Nephron progenitor cell (in vitro differentiated cells): ENCODE data around the gene HTT.
A peak's percentile ranks its signal among the peaks of the same experiment; 100 is the strongest.

ENCODE experiments used
- DNase-seq: peaks from one replicate; pipeline ENCODE4 v3.0.0; 2021
- H3K27ac Mint-ChIP-seq: 2 replicates; pipeline ENCODE4 v1.8.0; 2021; ENCODE audit warnings: mild to moderate bottlenecking, moderate library complexity, mixed read lengths
- H3K27me3 Mint-ChIP-seq: 2 replicates; pipeline ENCODE4 v1.8.0; 2021; ENCODE audit warnings: mild to moderate bottlenecking, low read depth, mixed read lengths; ENCODE audit not compliant: poor library complexity
- H3K36me3 Mint-ChIP-seq: 2 replicates; pipeline ENCODE4 v1.8.0; 2021; ENCODE audit warnings: low read depth, mixed read lengths
- H3K4me1 Mint-ChIP-seq: 2 replicates; pipeline ENCODE4 v1.8.0; 2021; ENCODE audit warnings: mixed read lengths
- H3K4me3 Mint-ChIP-seq: 2 replicates; pipeline ENCODE4 v1.8.0; 2021; ENCODE audit warnings: mild to moderate bottlenecking, moderate library complexity, mixed read lengths
- H3K9me3 Mint-ChIP-seq: 2 replicates; pipeline ENCODE4 v1.8.0; 2021; ENCODE audit warnings: mild to moderate bottlenecking, moderate library complexity, mixed read lengths
- TF ChIP-seq, protein P1 (sequence below): fragments of 200-600 bp; sonication (generic); IDR thresholded peaks from 2 replicates; pipeline ENCODE4 v1.5.0; 2021; ENCODE audit warnings: antibody characterized with exemption

Gene HTT

GRCh38 chr4:3248178-3248480 lies 173.6 kb downstream of the HTT start:
- TF ChIP-seq, protein P1, sequence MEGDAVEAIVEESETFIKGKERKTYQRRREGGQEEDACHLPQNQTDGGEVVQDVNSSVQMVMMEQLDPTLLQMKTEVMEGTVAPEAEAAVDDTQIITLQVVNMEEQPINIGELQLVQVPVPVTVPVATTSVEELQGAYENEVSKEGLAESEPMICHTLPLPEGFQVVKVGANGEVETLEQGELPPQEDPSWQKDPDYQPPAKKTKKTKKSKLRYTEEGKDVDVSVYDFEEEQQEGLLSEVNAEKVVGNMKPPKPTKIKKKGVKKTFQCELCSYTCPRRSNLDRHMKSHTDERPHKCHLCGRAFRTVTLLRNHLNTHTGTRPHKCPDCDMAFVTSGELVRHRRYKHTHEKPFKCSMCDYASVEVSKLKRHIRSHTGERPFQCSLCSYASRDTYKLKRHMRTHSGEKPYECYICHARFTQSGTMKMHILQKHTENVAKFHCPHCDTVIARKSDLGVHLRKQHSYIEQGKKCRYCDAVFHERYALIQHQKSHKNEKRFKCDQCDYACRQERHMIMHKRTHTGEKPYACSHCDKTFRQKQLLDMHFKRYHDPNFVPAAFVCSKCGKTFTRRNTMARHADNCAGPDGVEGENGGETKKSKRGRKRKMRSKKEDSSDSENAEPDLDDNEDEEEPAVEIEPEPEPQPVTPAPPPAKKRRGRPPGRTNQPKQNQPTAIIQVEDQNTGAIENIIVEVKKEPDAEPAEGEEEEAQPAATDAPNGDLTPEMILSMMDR, result no peak
- Mint-ChIP-seq H3K27ac (peak overlapping the region; percentile 71), H3K36me3 (no peaks in the 10 kb centered on the region), H3K27me3 (no peaks in the 10 kb centered on the region), H3K9me3 (no peaks in the 10 kb centered on the region), H3K4me1 (peaks cover 11% of the 10 kb centered on the region), H3K4me3 (no peak overlapping the region)
- no peak for DNase-seq

- peak; percentile 33 for DNase-seq
- H3K27me3 Mint-ChIP-seq, result no peaks in the 10 kb centered on the region
- H3K4me1 Mint-ChIP-seq, result peaks cover 4% of the 10 kb centered on the region
- H3K36me3 Mint-ChIP-seq, result no peaks in the 10 kb centered on the region
- TF ChIP-seq, protein P1, result no peak
- no peaks in the 10 kb centered on the region for H3K9me3 Mint-ChIP-seq
- H3K27ac Mint-ChIP-seq, result peak within 1 kb of the TSS; percentile 71
- H3K4me3 Mint-ChIP-seq, result no peak within 1 kb of the TSS
Observed at GRCh38 chr4:3248811-3249661, 174.6 kb downstream of the HTT start, which contains the start of gene MSANTD1. MSANTD1 (plus strand) TSS chr4:3249159; CDS start chr4:3249223, 64 bp downstream.

DNA sequence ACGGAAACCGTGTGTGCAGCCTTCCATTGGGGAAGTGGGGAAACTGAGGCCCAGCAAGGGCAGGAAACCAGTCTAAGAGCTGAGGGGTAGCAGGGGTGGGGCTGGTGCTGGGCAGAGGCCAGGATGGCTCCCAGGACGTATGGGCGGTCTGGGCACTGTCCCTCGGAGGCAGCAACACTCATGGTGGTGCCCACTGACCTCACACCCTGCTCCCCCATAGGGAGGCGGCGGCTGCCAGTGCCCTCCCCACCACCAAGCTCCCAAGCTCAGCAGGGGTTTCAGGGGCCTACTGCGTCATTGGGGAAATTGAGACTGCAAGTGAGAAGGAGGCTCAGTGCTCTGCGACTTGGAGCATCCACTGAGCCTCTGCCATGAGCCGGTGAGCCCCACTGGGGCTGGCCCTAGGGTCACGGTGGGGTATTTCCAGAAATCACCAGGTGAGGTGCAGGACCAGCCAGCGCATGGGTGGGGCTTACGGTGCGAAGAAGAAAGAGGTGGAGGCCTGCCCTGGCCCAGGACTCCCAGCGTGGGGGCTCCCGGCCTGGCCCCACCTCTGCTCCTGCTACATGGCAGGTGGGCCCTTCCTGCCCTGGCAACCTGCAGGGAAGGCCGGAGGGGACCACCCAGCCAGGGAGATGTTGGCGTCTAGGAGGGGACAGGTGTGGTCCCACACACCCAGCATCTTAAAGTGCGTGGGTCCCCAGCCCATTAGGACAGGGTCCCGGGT lies 175.4 kb downstream of the HTT start:
- H3K9me3 Mint-ChIP-seq, result no peaks in the 10 kb centered on the region
- H3K4me1 Mint-ChIP-seq, result peaks cover 4% of the 10 kb centered on the region
- DNase-seq, result no peak
- no peak overlapping the region for H3K4me3 Mint-ChIP-seq
- H3K36me3 Mint-ChIP-seq, result no peaks in the 10 kb centered on the region
- no peaks in the 10 kb centered on the region for H3K27me3 Mint-ChIP-seq
- H3K27ac Mint-ChIP-seq, result peak overlapping the region; percentile 85
- TF ChIP-seq, protein P1, result no peak

GRCh38 chr4:3250438-3250955 lies 176.0 kb downstream of the HTT start:
- H3K27ac Mint-ChIP-seq, result peak overlapping the region; percentile 85
- no peak for DNase-seq
- no peak overlapping the region for H3K4me3 Mint-ChIP-seq

GRCh38 chr4:3250956-3251690 lies 176.6 kb downstream of the HTT start:
- Mint-ChIP-seq H3K27me3 (no peaks in the 10 kb centered on the region), H3K4me3 (no peak overlapping the region), H3K27ac (no peak overlapping the region), H3K4me1 (peaks cover 4% of the 10 kb centered on the region), H3K9me3 (no peaks in the 10 kb centered on the region), H3K36me3 (no peaks in the 10 kb centered on the region)
- DNase-seq, result no peak
- TF ChIP-seq, protein P1, result no peak

More at GRCh38 chr4:3250438-3250955, 176.0 kb downstream of the HTT start:
- TF ChIP-seq, protein P1, result no peak
- Mint-ChIP-seq H3K4me1 (peaks cover 4% of the 10 kb centered on the region), H3K9me3 (no peaks in the 10 kb centered on the region), H3K36me3 (no peaks in the 10 kb centered on the region), H3K27me3 (no peaks in the 10 kb centered on the region)
